ENCODE data around the gene ASIC1.

ASIC1 gene

DNA sequence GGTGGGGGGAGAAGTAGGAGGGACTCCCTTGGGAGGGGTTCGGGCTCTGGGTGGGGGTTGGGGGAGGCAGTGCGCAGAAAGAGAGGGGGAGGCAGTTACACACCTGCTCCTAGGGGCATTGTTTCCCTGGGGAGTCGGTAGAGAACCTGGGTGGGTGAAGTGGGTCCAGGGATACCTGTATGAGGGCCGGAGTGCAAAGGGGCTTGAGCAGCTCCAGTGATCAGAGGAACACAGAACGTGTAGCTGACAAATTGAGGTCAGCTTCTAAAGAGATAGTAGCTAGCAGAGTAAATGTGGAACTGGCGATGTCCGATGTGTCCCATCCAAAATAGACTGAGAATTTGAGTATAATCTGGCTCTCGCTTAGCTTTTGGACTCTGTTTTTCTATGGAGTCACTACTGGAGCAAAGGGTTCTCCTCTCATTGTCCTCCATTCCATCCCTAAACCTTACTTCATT is 28.2 kb downstream of the ASIC1 start:
- peaks cover 17% of the 10 kb centered on the region for H3K36me3 ChIP-seq (ENCODE audit: low read length)
- H4K20me1 ChIP-seq (ENCODE audit: low read depth, low read length): no peaks in the 10 kb centered on the region
- no peak overlapping the region for H2AFZ ChIP-seq (ENCODE audit: low read depth, low read length, severe bottlenecking)
- H3K9ac ChIP-seq (ENCODE audit: low read length): peak overlapping the region; percentile 73
- H3K4me3 ChIP-seq (ENCODE audit: insufficient read depth, low read length, poor library complexity, severe bottlenecking): peak overlapping the region; percentile 81
- no peaks in the 10 kb centered on the region for H3K27me3 ChIP-seq (ENCODE audit: low read length)
- H3K4me2 ChIP-seq (ENCODE audit: low read depth, low read length, poor library complexity, severe bottlenecking): peak overlapping the region; percentile 73
- TF ChIP-seq EZH2phosphoT487 (conservative IDR thresholded peaks at IDR 0.05; ENCODE audit: low read length): no peak
- no peak for TF ChIP-seq CTCF (IDR thresholded peaks at IDR 0.05; ENCODE audit: insufficient read depth, low read length, poor library complexity, severe bottlenecking)
- no peaks in the 10 kb centered on the region; the same call in 1 of the 2 replicates for H3K79me2 ChIP-seq (ENCODE audit: insufficient read depth, low read length)
- H3K27ac ChIP-seq (ENCODE audit: low read depth, low read length): peak overlapping the region; percentile 77
- H3K9me2 ChIP-seq (replicated peaks; ENCODE audit: insufficient read depth, low read length): no peaks in the 10 kb centered on the region
- peaks cover 27% of the 10 kb centered on the region for H3F3A ChIP-seq (ENCODE audit: insufficient read depth)
- H3K9me3 ChIP-seq (ENCODE audit: insufficient read depth, low read length): no peaks in the 10 kb centered on the region

GRCh38 chr12:50086148-50086547 is 28.8 kb downstream of the ASIC1 start:
- no peaks in the 10 kb centered on the region for H4K20me1 ChIP-seq (ENCODE audit: low read depth, low read length)
- peak overlapping the region; percentile 73 for H3K4me2 ChIP-seq (ENCODE audit: low read depth, low read length, poor library complexity, severe bottlenecking)
- peaks cover 27% of the 10 kb centered on the region for H3F3A ChIP-seq (ENCODE audit: insufficient read depth)
- H3K9me2 ChIP-seq (replicated peaks; ENCODE audit: insufficient read depth, low read length): no peaks in the 10 kb centered on the region
- H3K79me2 ChIP-seq (ENCODE audit: insufficient read depth, low read length): no peaks in the 10 kb centered on the region; the same call in 1 of the 2 replicates
- H3K9ac ChIP-seq (ENCODE audit: low read length): peak overlapping the region; percentile 73
- TF ChIP-seq EZH2phosphoT487 (conservative IDR thresholded peaks at IDR 0.05; ENCODE audit: low read length) (no peak), CTCF (IDR thresholded peaks at IDR 0.05; ENCODE audit: insufficient read depth, low read length, poor library complexity, severe bottlenecking) (no peak)
- H3K4me3 ChIP-seq (ENCODE audit: insufficient read depth, low read length, poor library complexity, severe bottlenecking): peak overlapping the region; percentile 81
- H3K36me3 ChIP-seq (ENCODE audit: low read length): peaks cover 17% of the 10 kb centered on the region
- H3K27me3 ChIP-seq (ENCODE audit: low read length): no peaks in the 10 kb centered on the region
- H3K27ac ChIP-seq (ENCODE audit: low read depth, low read length): peak overlapping the region; percentile 77
- no peaks in the 10 kb centered on the region for H3K9me3 ChIP-seq (ENCODE audit: insufficient read depth, low read length)
- H2AFZ ChIP-seq (ENCODE audit: low read depth, low read length, severe bottlenecking): no peak overlapping the region

- Histone ChIP-seq H2AFZ (ENCODE audit: low read depth, low read length, severe bottlenecking) (no peak overlapping the region), H3K9ac (ENCODE audit: low read length) (no peak overlapping the region), H3K4me2 (ENCODE audit: low read depth, low read length, poor library complexity, severe bottlenecking) (no peak overlapping the region), H3K9me3 (ENCODE audit: insufficient read depth, low read length) (no peaks in the 10 kb centered on the region), H3K9me2 (replicated peaks; ENCODE audit: insufficient read depth, low read length) (no peaks in the 10 kb centered on the region), H3F3A (ENCODE audit: insufficient read depth) (peaks cover 27% of the 10 kb centered on the region), H3K27me3 (ENCODE audit: low read length) (no peaks in the 10 kb centered on the region), H3K27ac (ENCODE audit: low read depth, low read length) (no peak overlapping the region), H4K20me1 (ENCODE audit: low read depth, low read length) (no peaks in the 10 kb centered on the region), H3K36me3 (ENCODE audit: low read length) (peaks cover 17% of the 10 kb centered on the region), H3K4me3 (ENCODE audit: insufficient read depth, low read length, poor library complexity, severe bottlenecking) (no peak overlapping the region), H3K79me2 (ENCODE audit: insufficient read depth, low read length) (no peaks in the 10 kb centered on the region; the same call in 1 of the 2 replicates)
- TF ChIP-seq EZH2phosphoT487 (conservative IDR thresholded peaks at IDR 0.05; ENCODE audit: low read length): no peak
- TF ChIP-seq CTCF (IDR thresholded peaks at IDR 0.05; ENCODE audit: insufficient read depth, low read length, poor library complexity, severe bottlenecking): no peak
These were observed 29.8 kb downstream of the ASIC1 start for GRCh38 chr12:50087151-50087550.

All from SU-DHL-6 (cell line).